GM20000 (cell line): ENCODE measurements around the gene CBLL1.

Experiments used
- DNase-seq: peaks from one replicate; pipeline ENCODE4 v3.0.0; 2012; ENCODE audit warnings: low spot score
- TF ChIP-seq, protein P1 (sequence below): IDR thresholded peaks from 2 replicates; pipeline ENCODE4 v1.5.1; 2012; ENCODE audit warnings: mild to moderate bottlenecking, control low read depth; ENCODE audit errors: extremely low read depth, missing control alignments

The CBLL1 gene

GRCh38 chr7:107768263-107768662 is 24.3 kb downstream of the CBLL1 start:
- TF ChIP-seq, protein P1, sequence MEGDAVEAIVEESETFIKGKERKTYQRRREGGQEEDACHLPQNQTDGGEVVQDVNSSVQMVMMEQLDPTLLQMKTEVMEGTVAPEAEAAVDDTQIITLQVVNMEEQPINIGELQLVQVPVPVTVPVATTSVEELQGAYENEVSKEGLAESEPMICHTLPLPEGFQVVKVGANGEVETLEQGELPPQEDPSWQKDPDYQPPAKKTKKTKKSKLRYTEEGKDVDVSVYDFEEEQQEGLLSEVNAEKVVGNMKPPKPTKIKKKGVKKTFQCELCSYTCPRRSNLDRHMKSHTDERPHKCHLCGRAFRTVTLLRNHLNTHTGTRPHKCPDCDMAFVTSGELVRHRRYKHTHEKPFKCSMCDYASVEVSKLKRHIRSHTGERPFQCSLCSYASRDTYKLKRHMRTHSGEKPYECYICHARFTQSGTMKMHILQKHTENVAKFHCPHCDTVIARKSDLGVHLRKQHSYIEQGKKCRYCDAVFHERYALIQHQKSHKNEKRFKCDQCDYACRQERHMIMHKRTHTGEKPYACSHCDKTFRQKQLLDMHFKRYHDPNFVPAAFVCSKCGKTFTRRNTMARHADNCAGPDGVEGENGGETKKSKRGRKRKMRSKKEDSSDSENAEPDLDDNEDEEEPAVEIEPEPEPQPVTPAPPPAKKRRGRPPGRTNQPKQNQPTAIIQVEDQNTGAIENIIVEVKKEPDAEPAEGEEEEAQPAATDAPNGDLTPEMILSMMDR = no peak
- DNase-seq = no peak

- TF ChIP-seq, protein P1 = no peak
- no peak for DNase-seq
These were observed 29.1 kb downstream of the CBLL1 start for GRCh38 chr7:107773027-107773426.

- TF ChIP-seq, protein P1 = no peak
- DNase-seq = no peak
These were observed 33.8 kb downstream of the CBLL1 start for GRCh38 chr7:107777702-107778101.

DNA sequence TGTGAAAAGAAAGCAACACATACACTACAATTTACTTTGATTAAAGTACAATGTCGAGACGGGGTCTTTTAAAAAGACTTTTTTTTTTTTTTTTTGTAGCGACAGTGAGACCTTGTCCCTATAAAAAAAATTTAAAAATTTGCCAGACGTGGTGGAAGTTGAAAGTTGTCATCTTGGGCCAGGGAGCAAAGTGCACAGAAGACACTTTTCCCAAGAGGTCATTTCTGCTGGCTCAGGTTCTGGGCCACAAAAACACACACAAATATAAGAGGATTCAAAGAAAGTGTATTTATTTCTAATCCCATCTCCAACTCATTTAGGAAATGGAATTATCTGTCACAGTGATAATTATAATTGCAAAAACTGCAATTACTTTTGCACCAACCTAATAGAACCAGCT is 34.3 kb downstream of the CBLL1 start:
- TF ChIP-seq, protein P1 = no peak

DNA sequence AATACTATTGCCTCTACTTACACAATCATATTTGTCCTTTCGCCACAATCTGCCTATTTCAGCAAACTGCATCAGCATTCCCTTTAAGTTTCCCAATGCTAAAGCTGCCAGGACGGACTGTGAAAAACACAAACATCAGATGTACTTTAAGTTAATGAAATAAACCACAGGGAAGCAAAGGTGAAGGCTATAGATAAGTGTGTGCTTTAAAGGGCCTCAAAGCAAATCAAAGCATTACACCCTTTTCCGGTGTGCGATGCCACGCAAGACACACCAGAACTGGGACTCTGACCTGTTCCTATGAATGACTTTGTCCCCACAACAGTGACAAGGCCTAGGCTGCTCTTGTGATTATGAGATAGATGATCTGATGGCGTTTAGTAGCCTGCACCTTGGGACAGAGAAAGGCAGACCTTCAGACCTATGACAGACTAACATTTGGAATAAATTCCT is 35.7 kb downstream of the CBLL1 start:
- no peak for DNase-seq
- TF ChIP-seq, protein P1 = no peak

More for the DNA sequence above, 34.3 kb downstream of the CBLL1 start:
- DNase-seq = no peak

DNA sequence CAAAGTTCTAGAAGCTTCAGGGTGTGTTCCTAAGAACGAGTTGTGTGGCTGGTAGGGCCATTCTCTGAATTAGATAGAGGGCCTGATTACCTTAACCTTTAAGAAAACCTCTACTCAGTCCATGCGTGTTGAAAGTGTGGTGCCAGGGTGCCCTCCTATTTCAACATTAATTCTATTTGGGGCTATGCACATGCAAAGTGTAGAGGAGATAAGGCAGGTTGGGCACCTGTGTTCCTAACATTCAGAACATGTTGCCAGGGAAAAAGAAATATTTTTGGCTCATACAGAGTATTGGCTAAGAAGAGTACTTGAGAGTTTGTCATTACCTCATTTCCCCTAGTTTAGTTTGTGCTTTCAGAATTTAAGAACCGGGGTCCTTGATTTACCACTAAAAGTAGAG is 38.4 kb downstream of the CBLL1 start:
- no peak for DNase-seq
- TF ChIP-seq, protein P1 = no peak

DNA sequence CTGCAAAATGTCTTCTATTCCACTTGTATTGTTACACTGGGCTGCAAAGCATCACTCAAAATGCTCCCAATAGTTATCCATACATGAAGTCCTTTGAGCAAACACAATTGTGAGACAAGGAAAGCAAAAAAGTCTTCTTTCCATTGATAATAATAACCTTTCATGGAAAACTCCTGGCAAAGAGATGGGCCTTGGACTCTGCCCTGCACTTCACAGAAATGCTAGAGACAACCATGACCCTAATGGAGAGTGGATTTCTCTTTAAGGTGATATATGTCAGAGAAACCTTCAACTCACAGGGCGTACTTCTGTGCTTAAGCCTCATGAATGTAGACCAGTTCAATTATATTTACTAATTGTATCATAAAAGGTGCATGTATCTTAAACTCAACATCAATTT is 39.7 kb downstream of the CBLL1 start:
- TF ChIP-seq, protein P1 = no peak
- DNase-seq = no peak
